Measurements from ENCODE around the gene DDX59. TPM values are rescaled to one million over a fixed set of nuclear protein-coding genes. Genes with fewer than 3 reads are reported as not detected.

Gene DDX59
- total and polyA plus RNA-seq, 5 donors from 2014 or later: 15.7 to 29.2 (median 25.5) TPM

DNA sequence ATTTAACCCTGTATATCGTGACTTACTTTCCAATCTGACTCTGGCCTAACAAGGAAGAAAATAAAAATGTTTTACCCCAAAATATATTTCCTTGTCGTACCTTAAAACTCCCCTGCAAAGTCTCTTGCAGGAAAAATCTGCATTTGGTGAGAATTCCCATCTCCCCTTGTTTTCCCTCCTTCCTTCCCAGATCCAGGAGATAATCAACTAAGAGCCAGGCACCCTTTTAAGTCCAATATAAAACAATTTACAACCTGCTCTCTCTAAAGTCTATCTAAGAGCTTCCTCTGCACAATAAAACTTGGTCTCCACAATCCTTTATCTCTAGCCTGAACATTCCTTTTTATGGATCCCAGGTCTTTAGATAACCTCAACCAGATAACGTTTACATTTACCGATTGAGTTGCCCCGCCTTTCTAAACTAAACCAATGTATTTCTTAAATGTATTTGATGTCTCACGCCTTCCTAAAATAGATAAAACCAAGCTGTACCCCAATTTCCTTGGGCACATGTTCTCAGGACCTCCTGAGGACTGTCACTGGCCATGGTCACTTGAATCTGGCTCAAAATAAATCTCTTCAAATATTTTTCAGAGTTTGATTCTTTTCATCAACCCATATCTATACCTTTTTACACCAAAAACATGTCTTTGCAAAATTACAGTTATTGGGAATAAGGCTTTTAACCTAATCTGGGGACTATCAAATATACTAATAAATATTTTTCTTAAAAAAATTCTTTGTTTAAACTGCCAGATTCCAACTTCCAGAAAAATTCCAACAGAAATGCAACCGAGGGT lies 993 bp downstream of the DDX59 start:
- peak in 2 of 3 donors; percentile 0 to 11 for DNase-seq
- Mint-ChIP-seq H3K9me3 (peaks cover 0 to 2% (median 0%) of the 10 kb centered on the region in 7 donors), H3K27me3 (peaks cover 4% of the 10 kb centered on the region), H3K36me3 (peaks cover 10% of the 10 kb centered on the region), H3K4me1 (peaks cover 33 to 72% (median 56%) of the 10 kb centered on the region in 4 donors), H3K4me3 (peak overlapping the region; percentile 83 to 99 (median 98)), H3K27ac (peak overlapping the region; percentile 0 to 56 (median 43))
- no peak for ATAC-seq (ENCODE audit: low read depth in 2 of 2)
- Histone ChIP-seq H3K27me3 (ENCODE audit: control insufficient read depth, insufficient read depth, low read length) (no peaks in the 10 kb centered on the region), H3K4me3 (ENCODE audit: low read depth, low read length) (peak overlapping the region; percentile 79), H3K36me3 (ENCODE audit: control insufficient read depth, insufficient read depth, low read length) (peaks cover 19% of the 10 kb centered on the region), H3K4me1 (ENCODE audit: control insufficient read depth, insufficient read depth, low read length, poor library complexity, severe bottlenecking) (peaks cover 40% of the 10 kb centered on the region), H3K9me3 (ENCODE audit: control insufficient read depth in 2 of 2, low read length in 2 of 2) (no peaks in the 10 kb centered on the region), H3K27ac (ENCODE audit: insufficient read depth, low read length, poor library complexity, severe bottlenecking) (peak overlapping the region; percentile 95)

DNA sequence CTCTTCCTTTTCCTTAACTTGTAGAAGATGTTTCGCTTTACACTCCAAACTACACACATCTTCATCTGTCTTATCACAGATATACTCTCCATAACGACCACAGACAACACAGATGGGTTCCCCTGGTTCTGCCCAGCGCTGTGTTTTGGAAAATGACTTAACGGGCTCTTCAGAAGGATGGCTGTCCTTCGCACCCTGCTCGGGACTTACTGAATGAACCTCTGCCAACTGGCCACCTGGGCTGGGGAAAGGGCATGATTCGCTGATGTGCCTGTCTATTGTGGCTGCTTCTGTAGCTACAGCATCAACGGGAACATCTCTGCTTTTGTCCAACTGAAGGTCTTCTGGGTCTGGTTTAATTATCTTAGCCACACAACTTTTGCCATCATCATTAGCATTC lies 3.4 kb downstream of the DDX59 start:
- DNase-seq (no peak), ATAC-seq (ENCODE audit: low read depth in 2 of 2) (no peak)
- peaks cover 38 to 89% (median 71%) of the 10 kb centered on the region in 4 donors for H3K4me1 Mint-ChIP-seq
- peaks cover 52% of the 10 kb centered on the region for H3K4me1 ChIP-seq (ENCODE audit: control insufficient read depth, insufficient read depth, low read length, poor library complexity, severe bottlenecking)
- H3K36me3 Mint-ChIP-seq: peaks cover 21% of the 10 kb centered on the region
- peaks cover 0 to 2% (median 0%) of the 10 kb centered on the region in 7 donors for H3K9me3 Mint-ChIP-seq
- peaks cover 4% of the 10 kb centered on the region for H3K27me3 Mint-ChIP-seq
- peaks cover 40% of the 10 kb centered on the region for H3K36me3 ChIP-seq (ENCODE audit: control insufficient read depth, insufficient read depth, low read length)
- no peaks in the 10 kb centered on the region for H3K27me3 ChIP-seq (ENCODE audit: control insufficient read depth, insufficient read depth, low read length)
- H3K9me3 ChIP-seq (ENCODE audit: control insufficient read depth in 2 of 2, low read length in 2 of 2): no peaks in the 10 kb centered on the region
- no peak overlapping the region for H3K4me3 ChIP-seq (ENCODE audit: low read depth, low read length)
- H3K27ac Mint-ChIP-seq: peak overlapping the region; percentile 4 to 84 (median 64)
- peak overlapping the region in 2 of 4 donors; percentile 29 to 56 for H3K4me3 Mint-ChIP-seq
- H3K27ac ChIP-seq (ENCODE audit: insufficient read depth, low read length, poor library complexity, severe bottlenecking): no peak overlapping the region

DNA sequence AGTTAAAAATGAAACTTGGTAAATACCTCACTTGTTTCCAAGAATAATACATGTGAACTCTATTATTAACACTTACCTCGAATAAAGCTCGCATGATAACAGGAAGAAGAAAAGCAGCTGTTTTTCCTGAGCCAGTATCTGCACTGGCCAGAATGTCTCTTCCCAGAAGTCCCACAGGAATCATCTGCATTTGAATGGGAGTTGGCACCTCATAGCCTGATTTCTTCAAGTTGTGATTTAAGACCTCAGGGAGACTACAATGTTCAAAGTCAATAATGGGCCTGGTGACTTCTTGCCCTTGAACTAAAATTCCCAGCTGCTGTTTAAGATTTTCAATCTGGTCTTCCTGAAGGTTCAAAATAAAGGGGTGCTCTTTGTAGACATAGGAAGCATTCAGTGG lies 3.8 kb downstream of the DDX59 start:
- Mint-ChIP-seq H3K4me3 (peak overlapping the region in 2 of 4 donors; percentile 33 to 56), H3K9me3 (peaks cover 0 to 2% (median 0%) of the 10 kb centered on the region in 7 donors), H3K36me3 (peaks cover 23% of the 10 kb centered on the region), H3K27ac (peak overlapping the region; percentile 32 to 84 (median 32)), H3K27me3 (peaks cover 3% of the 10 kb centered on the region), H3K4me1 (peaks cover 38 to 87% (median 69%) of the 10 kb centered on the region in 4 donors)
- no peak for DNase-seq
- Histone ChIP-seq H3K9me3 (ENCODE audit: control insufficient read depth in 2 of 2, low read length in 2 of 2) (no peaks in the 10 kb centered on the region), H3K4me3 (ENCODE audit: low read depth, low read length) (no peak overlapping the region), H3K4me1 (ENCODE audit: control insufficient read depth, insufficient read depth, low read length, poor library complexity, severe bottlenecking) (peaks cover 52% of the 10 kb centered on the region), H3K27ac (ENCODE audit: insufficient read depth, low read length, poor library complexity, severe bottlenecking) (no peak overlapping the region), H3K36me3 (ENCODE audit: control insufficient read depth, insufficient read depth, low read length) (peaks cover 42% of the 10 kb centered on the region), H3K27me3 (ENCODE audit: control insufficient read depth, insufficient read depth, low read length) (no peaks in the 10 kb centered on the region)
- ATAC-seq (ENCODE audit: low read depth in 2 of 2): no peak

DNA sequence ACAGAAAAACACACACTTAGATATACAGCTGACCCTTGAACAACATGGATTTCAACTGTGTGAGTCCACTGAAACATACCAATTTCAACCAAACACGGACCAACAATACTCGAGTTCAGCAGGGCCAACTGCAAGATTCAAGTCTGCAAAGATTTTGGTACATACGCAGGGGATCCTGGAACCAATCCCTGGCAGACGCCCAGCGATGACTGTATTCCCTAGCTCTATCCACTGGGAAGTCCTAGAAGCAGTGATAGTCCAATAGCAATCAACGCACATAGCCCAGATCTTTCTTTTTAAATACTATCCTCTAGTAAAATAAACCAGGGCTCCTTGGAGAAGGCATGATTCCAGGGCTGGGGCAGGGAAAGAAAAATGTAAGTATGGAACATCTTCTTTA lies 9.0 kb downstream of the DDX59 start:
- H3K4me3 ChIP-seq (ENCODE audit: low read depth, low read length): no peak overlapping the region
- Mint-ChIP-seq H3K4me3 (no peak overlapping the region), H3K36me3 (peaks cover 47% of the 10 kb centered on the region), H3K27me3 (no peaks in the 10 kb centered on the region), H3K4me1 (peaks cover 24 to 61% (median 51%) of the 10 kb centered on the region in 4 donors), H3K27ac (peak overlapping the region in 2 of 3 donors; percentile 25 to 47), H3K9me3 (no peaks in the 10 kb centered on the region)
- H3K9me3 ChIP-seq (ENCODE audit: control insufficient read depth in 2 of 2, low read length in 2 of 2): no peaks in the 10 kb centered on the region
- no peak for ATAC-seq (ENCODE audit: low read depth in 2 of 2)
- H3K4me1 ChIP-seq (ENCODE audit: control insufficient read depth, insufficient read depth, low read length, poor library complexity, severe bottlenecking): peaks cover 19% of the 10 kb centered on the region
- no peak overlapping the region for H3K27ac ChIP-seq (ENCODE audit: insufficient read depth, low read length, poor library complexity, severe bottlenecking)
- DNase-seq: no peak
- H3K27me3 ChIP-seq (ENCODE audit: control insufficient read depth, insufficient read depth, low read length): no peaks in the 10 kb centered on the region
- peaks cover 73% of the 10 kb centered on the region for H3K36me3 ChIP-seq (ENCODE audit: control insufficient read depth, insufficient read depth, low read length)

DNA sequence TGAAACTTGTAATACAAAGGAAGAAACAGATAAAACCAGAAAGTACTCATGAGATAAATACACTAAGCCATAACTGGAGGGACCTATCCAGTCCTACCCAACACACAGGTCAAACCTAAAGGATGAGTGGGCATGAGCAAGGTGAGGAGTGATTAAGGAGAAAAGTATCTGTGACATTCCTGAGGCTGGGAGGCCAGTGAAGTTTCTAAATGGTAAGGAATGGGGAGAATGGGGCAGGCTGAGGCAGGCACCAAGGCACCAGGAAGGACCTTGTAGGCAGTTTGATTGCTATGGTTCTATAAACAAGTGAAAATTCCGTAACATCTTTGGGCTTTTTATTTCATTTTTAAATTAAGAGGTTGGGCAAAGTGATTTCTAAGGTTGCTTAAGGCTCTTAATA lies 10.4 kb downstream of the DDX59 start:
- Histone ChIP-seq H3K9me3 (ENCODE audit: control insufficient read depth in 2 of 2, low read length in 2 of 2) (no peaks in the 10 kb centered on the region), H3K27ac (ENCODE audit: insufficient read depth, low read length, poor library complexity, severe bottlenecking) (no peak overlapping the region), H3K27me3 (ENCODE audit: control insufficient read depth, insufficient read depth, low read length) (no peaks in the 10 kb centered on the region), H3K4me3 (ENCODE audit: low read depth, low read length) (no peak overlapping the region), H3K4me1 (ENCODE audit: control insufficient read depth, insufficient read depth, low read length, poor library complexity, severe bottlenecking) (peaks cover 17% of the 10 kb centered on the region), H3K36me3 (ENCODE audit: control insufficient read depth, insufficient read depth, low read length) (peaks cover 76% of the 10 kb centered on the region)
- Mint-ChIP-seq H3K27ac (peak overlapping the region; percentile 10 to 68 (median 47)), H3K27me3 (no peaks in the 10 kb centered on the region), H3K9me3 (no peaks in the 10 kb centered on the region), H3K4me1 (peaks cover 21 to 51% (median 43%) of the 10 kb centered on the region in 4 donors), H3K4me3 (no peak overlapping the region), H3K36me3 (peaks cover 61% of the 10 kb centered on the region)
- ATAC-seq (ENCODE audit: low read depth in 2 of 2) (no peak), DNase-seq (no peak)

DNA sequence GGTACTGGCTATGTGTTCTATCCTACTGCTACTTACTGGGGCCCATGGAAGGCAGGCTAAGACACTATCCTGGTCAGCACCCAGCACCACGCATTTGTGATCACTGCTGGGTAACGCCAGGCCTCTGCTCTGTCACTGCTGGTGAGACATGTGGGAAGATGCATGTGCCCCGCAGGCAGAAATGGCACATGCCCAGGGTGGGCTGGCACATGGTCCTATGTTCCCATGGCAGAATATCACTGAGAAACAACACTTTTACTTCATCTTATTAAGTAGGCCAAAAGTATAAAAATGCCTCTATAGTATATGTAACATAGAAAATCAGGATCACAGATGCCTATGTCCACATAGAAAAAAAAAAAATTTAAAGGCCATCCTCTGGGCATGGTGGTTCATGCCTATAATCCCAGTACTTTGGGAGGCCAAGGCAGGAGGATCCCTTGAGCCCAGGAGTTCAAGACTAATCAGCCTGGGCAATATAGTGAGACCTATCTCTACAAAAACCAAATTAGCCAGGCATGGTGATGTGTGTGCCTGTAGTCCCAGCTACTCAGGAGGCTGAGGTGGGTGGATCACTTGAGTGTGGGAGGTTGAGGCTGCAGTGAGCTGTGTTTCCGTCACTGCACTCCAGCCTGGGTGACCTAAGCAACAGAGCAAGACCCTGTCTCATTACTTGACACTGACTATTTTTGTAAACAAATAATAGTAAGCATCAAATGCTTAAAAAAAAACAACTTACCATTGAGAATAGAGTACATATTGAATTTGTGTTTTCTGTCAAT lies 11.5 kb downstream of the DDX59 start:
- Histone ChIP-seq H3K36me3 (ENCODE audit: control insufficient read depth, insufficient read depth, low read length) (peaks cover 70% of the 10 kb centered on the region), H3K4me3 (ENCODE audit: low read depth, low read length) (no peak overlapping the region), H3K4me1 (ENCODE audit: control insufficient read depth, insufficient read depth, low read length, poor library complexity, severe bottlenecking) (peaks cover 8% of the 10 kb centered on the region), H3K9me3 (ENCODE audit: control insufficient read depth in 2 of 2, low read length in 2 of 2) (no peaks in the 10 kb centered on the region), H3K27ac (ENCODE audit: insufficient read depth, low read length, poor library complexity, severe bottlenecking) (no peak overlapping the region), H3K27me3 (ENCODE audit: control insufficient read depth, insufficient read depth, low read length) (no peaks in the 10 kb centered on the region)
- no peaks in the 10 kb centered on the region for H3K27me3 Mint-ChIP-seq
- H3K36me3 Mint-ChIP-seq: peaks cover 65% of the 10 kb centered on the region
- peak overlapping the region in 2 of 3 donors; percentile 56 to 82 for H3K27ac Mint-ChIP-seq
- no peaks in the 10 kb centered on the region for H3K9me3 Mint-ChIP-seq
- DNase-seq: no peak
- no peak overlapping the region for H3K4me3 Mint-ChIP-seq
- no peak for ATAC-seq (ENCODE audit: low read depth in 2 of 2)
- H3K4me1 Mint-ChIP-seq: peaks cover 22 to 48% (median 41%) of the 10 kb centered on the region in 4 donors

DNA sequence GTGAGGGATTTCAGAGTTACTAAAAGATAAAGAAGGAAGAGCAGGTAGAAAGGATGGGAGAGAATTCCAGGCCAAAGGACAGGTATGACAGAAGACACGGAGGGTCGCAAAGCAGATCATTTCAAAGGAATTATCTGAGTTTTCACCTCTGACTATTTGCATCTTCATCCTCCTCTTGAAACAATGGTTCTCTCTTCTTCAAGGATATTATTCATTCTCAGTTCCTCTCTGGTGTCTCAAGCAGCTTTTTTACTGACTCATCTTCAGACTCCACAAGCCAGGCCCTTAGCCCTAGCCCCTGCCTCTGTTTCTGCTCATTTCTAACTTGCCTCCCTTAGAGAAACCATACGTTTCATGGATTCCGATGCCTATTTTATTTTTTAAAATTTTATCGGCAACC lies 15.0 kb downstream of the DDX59 start:
- Histone ChIP-seq H3K9me3 (ENCODE audit: control insufficient read depth in 2 of 2, low read length in 2 of 2) (no peaks in the 10 kb centered on the region), H3K27me3 (ENCODE audit: control insufficient read depth, insufficient read depth, low read length) (no peaks in the 10 kb centered on the region), H3K4me3 (ENCODE audit: low read depth, low read length) (no peak overlapping the region), H3K4me1 (ENCODE audit: control insufficient read depth, insufficient read depth, low read length, poor library complexity, severe bottlenecking) (no peaks in the 10 kb centered on the region), H3K36me3 (ENCODE audit: control insufficient read depth, insufficient read depth, low read length) (peaks cover 58% of the 10 kb centered on the region), H3K27ac (ENCODE audit: insufficient read depth, low read length, poor library complexity, severe bottlenecking) (no peak overlapping the region)
- no peak overlapping the region for H3K4me3 Mint-ChIP-seq
- peaks cover 20 to 26% (median 22%) of the 10 kb centered on the region in 4 donors for H3K4me1 Mint-ChIP-seq
- DNase-seq: no peak
- ATAC-seq (ENCODE audit: low read depth in 2 of 2): no peak
- peak overlapping the region in 2 of 3 donors; percentile 32 to 78 for H3K27ac Mint-ChIP-seq
- no peaks in the 10 kb centered on the region for H3K9me3 Mint-ChIP-seq
- peaks cover 50% of the 10 kb centered on the region for H3K36me3 Mint-ChIP-seq
- no peaks in the 10 kb centered on the region for H3K27me3 Mint-ChIP-seq
